Measurements from ENCODE around the gene EHHADH. TPM values are rescaled to one million over a fixed set of nuclear protein-coding genes. Genes with fewer than 3 reads are reported as not detected.

Gene EHHADH
- total RNA-seq, 1 experiment from 2014 or later, result 10.7 TPM

DNA sequence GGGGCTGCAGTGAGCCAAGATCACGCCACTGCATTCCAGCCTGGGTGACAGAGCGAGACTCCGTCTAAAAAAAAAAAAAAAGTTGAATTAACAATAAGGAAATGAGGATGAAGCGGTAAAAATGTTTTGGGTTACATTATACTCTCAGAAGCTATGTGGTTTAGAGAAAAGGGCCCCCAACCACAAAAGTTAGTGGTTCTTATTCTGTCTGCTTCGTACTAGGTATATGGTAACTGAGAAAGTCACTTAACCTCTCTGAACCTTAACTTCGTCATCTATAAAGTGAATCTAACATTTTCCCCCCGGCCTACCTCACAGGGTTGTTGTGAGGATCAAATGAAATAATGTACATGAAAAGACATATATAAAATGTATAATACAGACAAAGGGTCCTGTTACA lies 38.4 kb upstream of the EHHADH start (continued):
- TF ChIP-seq, protein P1, sequence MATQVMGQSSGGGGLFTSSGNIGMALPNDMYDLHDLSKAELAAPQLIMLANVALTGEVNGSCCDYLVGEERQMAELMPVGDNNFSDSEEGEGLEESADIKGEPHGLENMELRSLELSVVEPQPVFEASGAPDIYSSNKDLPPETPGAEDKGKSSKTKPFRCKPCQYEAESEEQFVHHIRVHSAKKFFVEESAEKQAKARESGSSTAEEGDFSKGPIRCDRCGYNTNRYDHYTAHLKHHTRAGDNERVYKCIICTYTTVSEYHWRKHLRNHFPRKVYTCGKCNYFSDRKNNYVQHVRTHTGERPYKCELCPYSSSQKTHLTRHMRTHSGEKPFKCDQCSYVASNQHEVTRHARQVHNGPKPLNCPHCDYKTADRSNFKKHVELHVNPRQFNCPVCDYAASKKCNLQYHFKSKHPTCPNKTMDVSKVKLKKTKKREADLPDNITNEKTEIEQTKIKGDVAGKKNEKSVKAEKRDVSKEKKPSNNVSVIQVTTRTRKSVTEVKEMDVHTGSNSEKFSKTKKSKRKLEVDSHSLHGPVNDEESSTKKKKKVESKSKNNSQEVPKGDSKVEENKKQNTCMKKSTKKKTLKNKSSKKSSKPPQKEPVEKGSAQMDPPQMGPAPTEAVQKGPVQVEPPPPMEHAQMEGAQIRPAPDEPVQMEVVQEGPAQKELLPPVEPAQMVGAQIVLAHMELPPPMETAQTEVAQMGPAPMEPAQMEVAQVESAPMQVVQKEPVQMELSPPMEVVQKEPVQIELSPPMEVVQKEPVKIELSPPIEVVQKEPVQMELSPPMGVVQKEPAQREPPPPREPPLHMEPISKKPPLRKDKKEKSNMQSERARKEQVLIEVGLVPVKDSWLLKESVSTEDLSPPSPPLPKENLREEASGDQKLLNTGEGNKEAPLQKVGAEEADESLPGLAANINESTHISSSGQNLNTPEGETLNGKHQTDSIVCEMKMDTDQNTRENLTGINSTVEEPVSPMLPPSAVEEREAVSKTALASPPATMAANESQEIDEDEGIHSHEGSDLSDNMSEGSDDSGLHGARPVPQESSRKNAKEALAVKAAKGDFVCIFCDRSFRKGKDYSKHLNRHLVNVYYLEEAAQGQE (IDR thresholded peaks at IDR 0.05; ENCODE audit: low read depth), result no peak
- TF ChIP-seq YY1 (IDR thresholded peaks at IDR 0.05; ENCODE audit: extremely low read depth, insufficient replicate concordance, low read depth, low read length) (no peak), ELF1 (IDR thresholded peaks at IDR 0.05; ENCODE audit: borderline replicate concordance, low read depth) (no peak)

DNA sequence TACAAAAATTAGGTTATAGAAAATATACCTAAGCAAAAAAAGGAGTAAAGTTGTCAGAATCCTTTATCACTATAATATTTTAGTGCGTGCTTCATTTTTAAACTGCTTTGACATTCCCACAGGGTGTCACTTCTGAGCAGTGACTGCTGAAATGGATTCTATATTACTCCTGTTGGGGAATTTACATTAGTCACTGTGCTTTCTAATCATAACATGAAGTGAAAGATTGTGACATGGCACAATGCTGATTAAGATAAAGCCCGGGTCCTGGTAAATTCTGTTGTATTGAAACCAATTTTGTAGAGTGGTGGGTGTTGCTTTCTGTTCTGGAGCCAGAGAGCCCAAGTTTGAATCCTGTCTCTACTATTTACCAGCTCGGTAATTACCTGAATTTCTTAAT lies 36.4 kb upstream of the EHHADH start:
- no peak overlapping the region for H3K27ac ChIP-seq (ENCODE audit: low read depth, low read length)
- no peaks in the 10 kb centered on the region for H4K20me1 ChIP-seq (ENCODE audit: insufficient read depth)
- no peaks in the 10 kb centered on the region for H3K9me2 ChIP-seq (ENCODE audit: insufficient read depth)
- H3K36me3 ChIP-seq (ENCODE audit: control insufficient read depth in 1 of 2, insufficient read depth in 2 of 2, low read length in 2 of 2), result 0 out of 4 replicates have a peak, but pooled peaks cover 0 to 2% of the 10 kb centered on the region in 2 experiments
- no peak overlapping the region for H3K9ac ChIP-seq (ENCODE audit: low read length)
- ATAC-seq, result no peak
- no peaks in the 10 kb centered on the region for H3K4me1 ChIP-seq (ENCODE audit: control insufficient read depth in 1 of 2, insufficient read depth in 2 of 2, low read length in 2 of 2)
- peaks cover 6% of the 10 kb centered on the region; the same call in 1 of the 2 replicates for H3K79me2 ChIP-seq (ENCODE audit: insufficient read depth, low read length)
- ChIA-PET POLR2A (no interaction called here), CTCF (no interaction called here), RAD21 (ENCODE audit: low non-redundant PET in 1 of 2, low total read pairs in 2 of 2, uncharacterized antibody in 2 of 2, unreplicated experiment in 2 of 2) (no interaction called here)
- H3K9me3 ChIP-seq (ENCODE audit: control insufficient read depth in 1 of 2, insufficient read depth in 1 of 2, low read depth in 1 of 2, low read length in 2 of 2), result no peaks in the 10 kb centered on the region
- no TSS peak for BruUV-seq (replicated peaks)
- no peak for DNase-seq (ENCODE audit: low read depth, low spot score)
- no peak overlapping the region for H3K4me2 ChIP-seq (ENCODE audit: low read length)
- intact Hi-C loops (cut with micrococcal nuclease), result no loop called here
- no peak overlapping the region for H2AFZ ChIP-seq (ENCODE audit: low read depth, low read length, poor library complexity, severe bottlenecking)
- H3K4me3 ChIP-seq (replicated peaks in 1 of 2; ENCODE audit: low read depth in 1 of 2, low read length in 2 of 2), result no peak overlapping the region
- H3K27me3 ChIP-seq (ENCODE audit: insufficient read depth, low read length), result no peaks in the 10 kb centered on the region
- TF ChIP-seq EZH2phosphoT487 (IDR thresholded peaks at IDR 0.05; ENCODE audit: borderline replicate concordance), result no peak
- no peak for TF ChIP-seq TCF7L2 (IDR thresholded peaks at IDR 0.05; ENCODE audit: borderline replicate concordance, extremely low read depth, insufficient read depth, insufficient read length)
- TF ChIP-seq, protein P2, sequence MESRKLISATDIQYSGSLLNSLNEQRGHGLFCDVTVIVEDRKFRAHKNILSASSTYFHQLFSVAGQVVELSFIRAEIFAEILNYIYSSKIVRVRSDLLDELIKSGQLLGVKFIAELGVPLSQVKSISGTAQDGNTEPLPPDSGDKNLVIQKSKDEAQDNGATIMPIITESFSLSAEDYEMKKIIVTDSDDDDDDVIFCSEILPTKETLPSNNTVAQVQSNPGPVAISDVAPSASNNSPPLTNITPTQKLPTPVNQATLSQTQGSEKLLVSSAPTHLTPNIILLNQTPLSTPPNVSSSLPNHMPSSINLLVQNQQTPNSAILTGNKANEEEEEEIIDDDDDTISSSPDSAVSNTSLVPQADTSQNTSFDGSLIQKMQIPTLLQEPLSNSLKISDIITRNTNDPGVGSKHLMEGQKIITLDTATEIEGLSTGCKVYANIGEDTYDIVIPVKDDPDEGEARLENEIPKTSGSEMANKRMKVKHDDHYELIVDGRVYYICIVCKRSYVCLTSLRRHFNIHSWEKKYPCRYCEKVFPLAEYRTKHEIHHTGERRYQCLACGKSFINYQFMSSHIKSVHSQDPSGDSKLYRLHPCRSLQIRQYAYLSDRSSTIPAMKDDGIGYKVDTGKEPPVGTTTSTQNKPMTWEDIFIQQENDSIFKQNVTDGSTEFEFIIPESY (IDR thresholded peaks at IDR 0.05; ENCODE audit: extremely low read depth, insufficient replicate concordance, low read length), result no peak
- TF ChIP-seq CBX3 (IDR thresholded peaks at IDR 0.05; ENCODE audit: low read depth), result no peak
- TF ChIP-seq EZH2 (IDR thresholded peaks at IDR 0.05), result no peak
- TF ChIP-seq POLR2AphosphoS5 (IDR thresholded peaks at IDR 0.05; ENCODE audit: low read depth, low read length), result no peak
- TF ChIP-seq, protein P3, sequence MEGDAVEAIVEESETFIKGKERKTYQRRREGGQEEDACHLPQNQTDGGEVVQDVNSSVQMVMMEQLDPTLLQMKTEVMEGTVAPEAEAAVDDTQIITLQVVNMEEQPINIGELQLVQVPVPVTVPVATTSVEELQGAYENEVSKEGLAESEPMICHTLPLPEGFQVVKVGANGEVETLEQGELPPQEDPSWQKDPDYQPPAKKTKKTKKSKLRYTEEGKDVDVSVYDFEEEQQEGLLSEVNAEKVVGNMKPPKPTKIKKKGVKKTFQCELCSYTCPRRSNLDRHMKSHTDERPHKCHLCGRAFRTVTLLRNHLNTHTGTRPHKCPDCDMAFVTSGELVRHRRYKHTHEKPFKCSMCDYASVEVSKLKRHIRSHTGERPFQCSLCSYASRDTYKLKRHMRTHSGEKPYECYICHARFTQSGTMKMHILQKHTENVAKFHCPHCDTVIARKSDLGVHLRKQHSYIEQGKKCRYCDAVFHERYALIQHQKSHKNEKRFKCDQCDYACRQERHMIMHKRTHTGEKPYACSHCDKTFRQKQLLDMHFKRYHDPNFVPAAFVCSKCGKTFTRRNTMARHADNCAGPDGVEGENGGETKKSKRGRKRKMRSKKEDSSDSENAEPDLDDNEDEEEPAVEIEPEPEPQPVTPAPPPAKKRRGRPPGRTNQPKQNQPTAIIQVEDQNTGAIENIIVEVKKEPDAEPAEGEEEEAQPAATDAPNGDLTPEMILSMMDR (IDR thresholded peaks at IDR 0.05 in 2 of 3, conservative IDR thresholded peaks at IDR 0.05 in 1 of 3; ENCODE audit: borderline replicate concordance in 1 of 3, insufficient read depth in 1 of 3, low read depth in 2 of 3, low read length in 2 of 3), result no peak
- TF ChIP-seq, protein P1 (IDR thresholded peaks at IDR 0.05; ENCODE audit: low read depth), result no peak
- TF ChIP-seq YY1 (IDR thresholded peaks at IDR 0.05; ENCODE audit: extremely low read depth, insufficient replicate concordance, low read depth, low read length), result no peak
- TF ChIP-seq JUND (IDR thresholded peaks at IDR 0.05), result no peak
- TF ChIP-seq SIN3A (IDR thresholded peaks at IDR 0.05; ENCODE audit: low read depth), result no peak

Measured in HCT116 (cell line).